NCI-H187 treated with DMSO at 0.1 percent for 48 hours (cell line): ENCODE measurements around the gene DIAPH1.

Experiments used
- DNase-seq: peaks from one replicate; lab custom pipeline; 2025; lab: John Stamatoyannopoulos, UW

The DIAPH1 gene

DNA sequence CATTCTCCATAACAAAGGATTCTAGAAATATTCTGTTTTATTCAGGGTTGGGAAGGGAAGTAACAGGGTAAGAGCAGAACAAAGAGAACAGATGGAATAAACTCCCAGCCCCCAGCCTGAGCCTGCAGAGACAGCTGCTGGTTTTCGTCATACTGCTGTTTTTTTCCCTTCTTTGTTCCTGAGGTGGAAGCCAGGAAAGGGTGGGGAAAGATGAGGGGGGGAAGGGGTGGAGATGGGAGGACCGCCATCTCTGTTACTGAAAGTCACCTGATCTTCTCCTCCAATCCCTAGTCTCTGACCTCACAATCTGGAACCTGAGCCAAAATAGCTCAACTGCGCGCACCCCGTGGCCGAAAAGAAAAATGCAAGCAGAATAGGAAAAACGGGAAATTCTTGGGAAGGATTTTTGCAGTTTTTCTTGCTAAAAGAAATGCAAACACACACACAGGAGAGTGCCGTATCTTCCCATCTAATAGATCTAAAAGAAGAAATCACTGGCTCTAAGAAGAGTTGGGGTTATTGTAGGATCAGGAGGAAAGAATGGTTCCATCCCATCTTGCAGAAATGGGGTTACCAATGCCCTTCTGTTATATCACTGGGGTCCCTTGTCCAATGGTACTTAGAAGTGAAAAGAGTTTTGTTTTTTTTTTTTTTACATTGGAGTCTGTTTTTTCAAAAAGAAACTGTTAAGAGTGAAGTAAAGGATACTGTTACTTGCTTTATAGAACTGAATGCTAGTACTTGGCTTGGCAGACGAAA lies 57.9 kb downstream of the DIAPH1 start:
- peak; percentile 94 for DNase-seq

DNA sequence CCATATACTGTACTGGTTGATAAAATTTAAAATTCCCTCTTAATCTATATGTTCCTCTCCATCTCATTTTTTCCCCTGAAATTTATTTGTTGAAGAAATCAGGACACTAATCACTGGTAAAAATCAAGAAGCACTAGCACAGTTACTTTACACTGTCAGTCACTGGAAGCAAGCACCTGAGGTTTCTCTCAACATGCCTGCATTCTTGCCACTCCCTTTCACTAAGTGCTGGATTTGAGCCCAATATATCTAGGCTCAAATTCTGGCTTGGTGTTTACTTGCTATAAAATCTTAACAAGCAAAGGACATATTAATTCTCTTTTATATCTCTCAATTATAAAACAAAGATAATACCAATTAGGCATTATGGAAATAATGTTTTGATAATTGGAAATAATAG lies 58.6 kb downstream of the DIAPH1 start:
- no peak for DNase-seq

DNA sequence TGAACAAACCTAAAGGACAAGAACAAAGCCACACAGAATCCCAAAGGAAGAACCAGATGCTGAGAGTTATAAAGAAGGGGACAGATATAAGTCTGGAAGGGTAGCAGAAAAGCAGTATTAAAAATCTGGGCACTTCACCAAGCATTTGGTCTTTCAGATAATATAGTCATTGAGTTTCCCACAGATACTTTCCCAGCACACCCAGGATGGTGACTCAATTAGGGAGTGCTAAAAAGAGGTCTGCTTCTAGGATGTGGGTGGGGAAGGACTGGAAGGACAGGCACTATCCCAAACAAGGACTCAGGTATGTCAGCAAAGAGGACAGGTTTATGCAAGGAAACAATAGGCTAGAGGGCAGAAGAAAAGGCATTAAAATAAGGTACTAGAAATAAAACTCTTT lies 59.3 kb downstream of the DIAPH1 start:
- DNase-seq = no peak

DNA sequence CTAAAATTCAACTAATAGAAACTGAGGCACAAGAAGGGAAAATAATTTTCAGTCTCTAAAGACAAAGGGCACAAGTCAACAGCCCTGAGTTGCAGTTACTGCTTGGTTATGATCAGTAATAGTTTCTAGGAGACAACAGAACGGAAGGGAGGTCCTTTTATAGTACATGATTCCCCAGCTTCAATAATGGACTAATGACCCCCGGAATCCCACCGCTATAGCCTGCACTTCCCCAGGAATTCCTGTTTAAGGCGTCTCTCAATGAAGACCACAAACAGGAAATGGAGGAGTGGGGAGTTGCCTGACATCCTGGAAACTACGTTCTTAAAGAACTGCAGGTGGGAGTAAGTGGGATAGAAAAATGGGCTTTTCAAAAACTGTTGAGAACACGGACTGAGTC lies 60.6 kb downstream of the DIAPH1 start:
- no peak for DNase-seq

DNA sequence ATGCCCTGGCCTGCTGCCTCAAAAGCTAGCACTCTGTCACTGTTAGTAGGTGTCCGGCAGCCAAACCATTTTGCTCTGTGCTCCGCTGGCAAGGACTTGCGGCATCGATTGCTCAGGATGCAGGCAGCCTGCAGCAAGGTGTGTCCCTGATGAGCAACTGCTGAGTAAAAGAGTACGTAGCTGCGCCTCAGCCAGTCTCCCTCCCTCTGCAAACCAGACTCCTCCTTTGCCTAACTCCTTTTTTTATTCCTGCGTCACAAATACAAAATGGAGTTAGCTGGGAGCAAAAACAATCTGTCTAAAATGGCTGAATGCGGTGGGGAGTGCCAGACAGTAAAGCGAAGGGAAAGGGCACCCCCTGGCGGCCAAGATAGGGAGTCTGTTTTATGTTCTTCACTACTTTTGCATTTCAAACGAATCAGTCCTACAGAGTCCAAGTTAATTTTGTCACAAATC lies 61.1 kb downstream of the DIAPH1 start:
- peak; percentile 86 for DNase-seq

DNA sequence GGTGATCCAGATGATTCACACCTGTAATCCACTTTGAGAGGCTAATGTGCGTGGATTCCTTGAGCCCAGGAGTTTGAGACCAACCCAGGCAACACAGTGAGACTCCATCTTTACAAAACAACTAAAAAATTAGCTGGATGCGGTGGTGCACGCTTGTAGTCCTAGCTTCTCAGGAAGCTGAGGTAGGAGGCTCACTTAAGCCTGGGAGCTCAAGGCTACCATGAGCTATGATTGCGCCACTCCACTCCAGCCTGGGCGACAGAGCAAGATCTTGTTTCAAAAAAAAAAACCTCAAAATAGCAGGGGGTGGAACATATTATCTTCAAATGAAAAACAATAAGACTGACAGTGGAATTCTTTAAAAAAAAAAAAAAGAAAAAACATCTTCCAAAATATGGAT lies 70.9 kb downstream of the DIAPH1 start:
- DNase-seq = no peak

DNA sequence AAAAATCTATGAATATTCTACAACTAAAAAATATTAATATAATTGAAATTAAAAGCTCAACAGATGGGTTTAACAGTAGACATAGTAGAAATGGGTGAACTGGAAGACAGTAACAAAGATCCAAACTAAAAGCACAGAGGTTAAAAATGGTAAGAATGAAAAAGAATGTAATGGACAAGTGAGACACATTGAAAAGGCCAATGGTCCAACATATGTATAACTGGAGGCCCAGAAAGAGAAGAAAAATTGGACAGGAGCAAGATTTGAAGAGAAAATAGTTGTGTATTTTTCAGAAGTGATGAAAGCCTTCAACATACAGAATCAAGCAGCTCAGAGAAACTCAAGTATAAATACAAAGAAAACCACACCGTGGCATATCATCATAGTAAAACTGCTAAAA lies 71.3 kb downstream of the DIAPH1 start:
- DNase-seq = no peak

DNA sequence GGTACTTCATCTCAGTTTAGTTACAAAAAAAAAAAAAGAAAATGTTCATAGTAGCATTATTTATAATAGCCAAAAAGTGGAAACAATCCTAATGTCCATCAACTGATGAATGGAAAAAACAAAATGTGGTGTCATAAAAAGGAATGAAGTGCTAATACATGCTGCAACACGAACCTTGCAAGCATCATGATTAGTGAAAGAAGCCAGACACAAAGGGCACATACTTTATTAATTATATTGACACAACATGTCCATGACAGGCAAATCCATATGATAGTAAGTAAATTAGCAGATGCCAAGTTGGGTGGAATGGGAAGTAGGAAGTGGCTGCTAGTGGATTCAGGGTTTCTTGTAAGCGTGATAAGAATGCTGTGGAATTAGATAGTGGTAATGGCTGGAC lies 75.7 kb downstream of the DIAPH1 start:
- no peak for DNase-seq

DNA sequence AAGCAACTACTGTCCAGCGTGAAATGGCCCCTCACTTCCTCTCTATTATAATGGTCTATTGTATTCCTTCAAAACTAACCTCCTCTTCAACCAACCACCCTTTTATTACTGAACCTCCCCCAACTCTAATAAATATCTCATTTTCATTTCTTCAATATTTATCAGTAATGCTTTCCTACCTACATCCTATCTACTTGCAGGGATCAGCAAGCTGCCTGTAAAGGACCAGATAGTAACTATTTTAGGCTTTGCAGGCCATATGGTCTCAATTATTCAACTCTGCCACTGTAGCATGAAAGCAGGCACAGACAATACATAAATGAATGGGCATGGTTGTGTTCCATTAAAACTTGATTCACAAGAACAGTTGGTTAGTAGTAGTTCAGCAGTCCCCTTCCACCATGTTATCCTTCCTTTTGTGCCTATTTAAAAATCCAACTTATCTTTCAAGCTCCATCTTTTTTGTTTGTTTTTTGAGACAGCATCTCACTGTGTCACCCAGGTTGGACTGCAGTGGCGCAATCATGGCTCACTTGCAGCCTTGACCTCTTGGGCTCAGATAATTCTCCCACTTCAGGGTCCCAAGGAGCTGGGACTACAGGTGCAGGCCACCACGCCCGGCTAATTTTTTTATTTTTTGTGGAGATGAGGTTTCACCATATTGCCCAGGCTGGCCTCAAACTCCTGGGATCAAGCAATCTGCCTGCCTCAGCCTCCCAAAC lies 84.1 kb downstream of the DIAPH1 start:
- no peak for DNase-seq

DNA sequence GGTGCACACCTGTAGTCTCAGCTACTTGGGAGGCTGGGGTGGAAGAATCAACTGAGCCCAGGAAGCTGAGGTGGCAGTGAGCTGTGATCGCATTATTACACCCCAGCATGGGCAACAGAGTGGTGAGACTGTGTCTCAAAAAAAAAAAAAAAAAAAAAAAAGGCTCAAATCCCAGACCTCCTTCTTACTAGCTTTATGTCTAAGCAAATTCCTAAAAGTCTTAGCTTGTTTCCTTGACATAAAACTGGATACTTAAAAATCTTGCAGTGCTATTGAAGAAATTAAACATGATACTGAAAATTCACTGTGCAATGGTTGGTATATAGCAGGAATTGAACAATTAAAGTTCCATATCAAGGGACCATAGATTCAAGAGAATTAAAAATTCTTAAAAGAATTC lies 84.9 kb downstream of the DIAPH1 start:
- DNase-seq = no peak

DNA sequence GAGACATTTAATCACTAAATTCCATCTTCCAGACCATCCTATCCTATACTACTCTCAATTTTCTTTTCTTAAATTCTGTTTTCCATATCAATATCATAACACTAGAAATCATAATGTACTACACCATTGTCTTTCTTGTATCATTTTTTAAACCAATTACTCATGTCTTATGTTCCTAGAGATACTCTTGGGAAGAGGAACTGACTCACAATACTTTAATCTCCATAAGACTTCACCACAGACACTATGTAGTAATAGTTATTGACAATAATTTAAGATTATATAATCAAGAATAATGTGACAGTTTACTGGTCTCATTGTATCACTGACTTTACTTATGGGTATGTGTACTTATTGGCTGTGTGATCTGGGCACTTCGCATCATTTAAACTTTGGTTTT lies 86.1 kb downstream of the DIAPH1 start:
- no peak for DNase-seq

DNA sequence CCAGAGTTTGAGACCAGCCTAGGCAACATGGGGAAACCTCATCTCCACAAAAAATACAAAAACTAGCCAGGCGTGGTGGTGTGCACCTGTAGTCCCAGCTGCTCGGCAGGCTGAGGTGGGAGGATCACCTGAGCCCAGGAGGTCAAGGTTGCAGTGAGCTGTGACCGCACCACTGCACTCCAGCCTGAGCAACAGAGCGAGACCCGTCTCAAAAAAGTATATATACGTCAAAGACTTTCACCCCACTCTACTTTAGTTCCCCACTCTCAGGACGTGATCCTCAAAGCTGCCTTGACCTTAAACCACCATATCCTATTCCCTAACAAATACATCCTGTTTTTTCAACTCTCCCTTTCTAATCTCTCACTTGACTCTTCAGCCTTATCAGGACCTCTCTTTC lies 88.9 kb downstream of the DIAPH1 start:
- no peak for DNase-seq

DNA sequence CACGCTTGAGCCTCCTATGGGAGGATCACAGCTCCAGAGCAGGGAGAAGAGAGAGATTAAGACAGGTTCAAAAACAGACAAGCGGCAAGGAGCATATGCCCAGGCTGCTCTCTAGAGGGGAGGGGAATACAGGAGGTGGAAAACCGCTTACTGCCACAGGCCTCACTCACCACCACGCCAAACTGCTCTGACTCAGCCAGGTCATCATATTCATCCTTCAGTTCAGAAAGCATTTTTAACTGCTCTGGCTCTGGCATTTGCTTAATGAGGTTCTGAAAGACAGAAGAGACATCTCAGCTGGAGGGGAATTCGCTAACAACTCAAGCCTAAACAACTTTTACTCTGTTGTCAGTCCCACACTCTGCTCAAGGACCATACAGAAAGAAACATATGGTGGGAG lies 89.8 kb downstream of the DIAPH1 start:
- no peak for DNase-seq

DNA sequence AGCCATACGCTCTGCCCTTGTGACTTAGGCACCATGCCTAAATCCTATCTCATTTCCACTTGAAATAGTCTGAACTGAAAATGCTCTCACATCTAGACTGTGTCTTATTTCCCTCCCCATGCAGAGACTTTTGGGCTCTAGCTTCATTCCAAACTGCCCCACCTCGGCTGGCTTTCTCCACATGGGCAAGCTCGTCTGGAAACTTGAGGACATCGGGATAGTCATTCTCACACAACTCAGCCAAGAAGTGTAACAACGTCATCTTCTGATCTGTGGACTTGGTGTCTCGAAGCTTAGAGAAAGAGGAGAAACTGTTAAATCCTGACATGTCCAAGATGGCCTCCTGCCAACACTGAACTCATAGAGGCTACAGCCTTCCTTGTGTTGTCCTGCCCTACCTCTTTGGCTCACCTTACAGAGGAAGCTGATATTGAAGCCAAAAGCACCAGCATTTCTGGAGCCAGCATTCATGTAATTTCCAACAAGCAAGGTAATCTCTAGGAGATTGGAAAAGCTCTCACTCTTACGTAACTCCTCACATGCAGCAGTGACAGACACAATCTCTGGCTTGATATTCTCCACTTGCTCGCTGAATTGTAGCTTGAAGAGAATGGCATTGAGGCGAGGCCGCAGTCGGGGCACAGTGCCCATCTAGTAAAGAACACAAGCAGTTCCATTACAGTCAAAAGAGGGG lies 90.4 kb downstream of the DIAPH1 start:
- no peak for DNase-seq

DNA sequence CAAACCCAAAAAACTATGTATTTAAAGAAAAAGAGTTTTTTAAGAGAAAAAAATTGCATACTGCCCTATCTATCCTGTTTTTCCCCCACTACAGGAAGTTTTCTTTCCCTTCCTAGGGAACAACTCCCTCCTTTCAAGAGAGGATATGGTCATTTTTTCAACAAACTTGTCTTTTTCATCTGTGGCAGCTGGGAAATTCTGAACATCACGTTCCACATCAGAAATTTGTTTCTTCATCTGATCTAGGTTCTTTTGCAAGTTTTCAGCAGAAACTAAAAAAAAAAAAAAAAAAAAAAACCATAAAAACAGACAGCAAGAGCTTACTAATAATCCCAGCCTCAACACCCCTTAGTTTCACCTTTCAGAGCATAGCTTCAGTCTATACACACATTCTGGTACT lies 91.4 kb downstream of the DIAPH1 start:
- DNase-seq = no peak

DNA sequence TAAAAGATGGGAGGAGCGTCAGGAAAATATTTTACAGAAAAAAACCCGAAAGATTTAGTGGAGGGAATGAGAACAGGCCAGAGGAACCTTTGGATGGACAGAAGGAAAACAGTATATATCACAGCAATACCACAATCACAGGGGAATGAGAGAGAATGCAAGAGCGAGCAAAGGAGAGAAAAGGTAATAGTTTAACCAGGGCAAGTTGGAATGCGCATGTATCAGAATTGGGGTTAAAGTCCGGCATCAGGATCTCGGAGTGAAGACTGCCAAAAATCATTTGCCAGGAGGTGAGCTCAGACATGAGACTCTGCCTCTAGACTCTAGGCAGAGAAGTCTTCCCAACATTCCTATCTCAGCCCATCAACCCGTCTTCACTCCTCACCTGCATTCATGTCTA lies 93.1 kb downstream of the DIAPH1 start:
- DNase-seq = no peak

DNA sequence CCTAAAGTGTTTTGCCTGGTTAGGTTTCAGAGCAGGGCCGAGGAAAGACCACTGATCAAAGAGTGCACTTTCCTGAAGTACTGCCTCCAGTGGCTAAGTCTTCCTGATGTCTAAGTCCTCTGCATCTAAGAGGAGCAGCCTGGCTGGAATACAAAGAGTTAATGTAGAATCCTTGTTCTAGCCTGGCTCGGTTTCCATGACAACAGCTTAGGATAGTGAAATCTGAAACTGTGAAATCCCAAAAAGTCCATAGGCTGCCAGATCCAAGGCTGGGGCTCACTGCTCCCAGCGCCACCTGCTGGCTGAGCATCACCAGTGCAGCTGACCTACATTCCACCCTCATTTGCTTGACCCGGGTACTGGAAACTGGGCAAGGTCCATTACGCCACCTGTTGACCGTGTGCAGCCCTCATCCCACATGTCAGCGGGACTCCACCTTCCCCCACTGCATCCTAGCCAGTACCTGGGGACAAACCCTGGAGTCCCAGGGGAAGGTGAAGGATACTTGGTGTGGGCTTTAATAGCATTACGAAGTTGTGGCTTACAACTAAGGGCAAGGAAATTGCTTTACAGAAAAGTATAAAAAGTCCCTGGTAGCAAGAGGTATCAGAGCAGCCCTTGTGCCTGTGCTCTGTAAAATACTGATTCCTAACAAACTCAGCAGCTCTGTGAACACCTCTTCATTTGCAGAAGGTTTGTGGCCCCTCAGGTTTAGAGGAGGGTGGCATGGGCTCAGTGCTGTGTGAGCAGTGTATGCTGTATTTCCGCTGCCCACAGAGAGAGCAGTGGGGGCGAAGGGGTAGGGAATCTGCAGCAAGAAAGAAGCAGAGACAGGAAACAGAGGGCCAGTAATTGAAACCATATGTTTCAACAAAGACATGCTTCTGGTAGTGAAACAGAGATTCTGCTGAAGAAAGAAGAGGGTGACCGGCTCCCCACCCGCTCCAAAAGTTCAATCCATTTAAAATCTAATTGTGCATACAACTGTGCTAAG lies 93.9 kb downstream of the DIAPH1 start:
- DNase-seq = peak; percentile 13

DNA sequence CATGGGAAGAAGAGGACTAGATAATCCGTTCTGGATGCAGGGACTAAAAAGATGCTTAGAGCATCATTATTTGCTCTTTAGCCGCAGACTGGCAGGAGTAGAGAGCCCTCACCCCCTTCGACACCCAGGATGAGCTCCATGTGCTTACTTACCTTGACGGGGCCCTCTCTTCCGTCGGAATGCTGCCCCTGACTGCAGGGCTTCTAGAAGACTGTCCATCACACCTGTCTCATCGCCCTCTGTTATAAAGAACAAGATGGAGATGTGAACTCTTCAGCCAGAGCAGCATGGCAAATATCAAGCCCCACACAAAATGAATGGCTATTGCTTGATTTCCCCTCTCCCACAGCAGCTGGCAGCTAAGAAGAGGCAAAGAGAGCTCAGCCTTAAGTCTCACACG lies 94.8 kb downstream of the DIAPH1 start:
- no peak for DNase-seq

DNA sequence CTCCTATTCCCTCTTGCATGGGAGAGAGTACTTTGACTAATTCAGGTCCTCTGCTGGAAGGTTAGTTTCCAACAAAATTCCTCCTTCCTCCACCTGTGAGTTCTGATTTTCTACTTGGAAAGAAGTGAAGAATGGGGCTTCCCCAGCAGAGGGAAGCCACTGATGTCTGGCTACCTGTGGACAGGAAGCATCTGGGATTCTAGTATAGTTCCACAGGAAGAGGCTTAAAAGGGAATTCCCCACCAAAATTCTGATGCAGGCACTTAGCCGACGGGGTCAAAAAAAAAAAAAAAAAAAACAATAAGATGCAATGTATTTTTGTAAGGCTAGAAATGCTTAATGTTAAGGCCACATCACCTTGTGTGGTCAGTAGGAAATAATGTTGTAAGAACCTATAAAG lies 96.5 kb downstream of the DIAPH1 start:
- DNase-seq = no peak

DNA sequence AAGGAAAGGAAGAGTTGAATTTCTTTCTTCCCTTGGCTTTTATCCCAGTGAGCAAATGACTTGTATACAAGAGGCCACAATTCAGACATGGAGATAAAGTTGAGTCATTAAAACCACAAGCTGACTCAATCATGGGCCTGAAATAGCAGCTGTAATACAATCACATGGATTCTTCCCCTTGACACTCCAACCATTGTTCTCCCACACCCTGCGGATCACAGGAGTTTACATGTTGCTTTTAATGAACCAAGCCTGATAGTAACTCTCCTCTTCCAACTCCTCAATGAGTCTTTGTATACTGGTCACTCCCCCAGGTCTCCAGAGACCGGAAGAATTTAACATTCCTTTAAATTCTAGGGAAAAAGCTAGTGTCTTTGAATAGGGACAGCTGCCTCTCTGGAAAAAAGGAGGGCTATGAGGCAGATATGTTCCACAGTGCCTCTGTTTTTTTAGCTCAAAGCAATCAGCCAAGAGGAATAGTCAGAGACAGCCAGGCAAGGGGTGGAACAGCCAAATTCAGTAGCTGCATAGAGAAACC lies 97.5 kb downstream of the DIAPH1 start:
- no peak for DNase-seq
